Mesendoderm (in vitro differentiated cells): ENCODE data around the gene PCDHA1.

Source experiments
- DNase-seq: peaks from one replicate; pipeline ENCODE4 v3.0.0; 2013
- H2AK5ac ChIP-seq: 2 replicates; pipeline ENCODE4 v1.6.1; 2013; ENCODE audit warnings: low read length, inconsistent platforms
- H2BK120ac ChIP-seq: 2 replicates; pipeline ENCODE4 v1.6.1; 2013; ENCODE audit warnings: low read depth, mild to moderate bottlenecking, low read length, moderate library complexity, mixed read lengths
- H2BK15ac ChIP-seq: replicated peaks from 2 replicates; pipeline ENCODE4 v1.6.1; 2013; ENCODE audit warnings: low read depth, mild to moderate bottlenecking, moderate library complexity
- H2BK5ac ChIP-seq: 2 replicates; pipeline ENCODE4 v1.6.1; 2013; ENCODE audit warnings: low read length, inconsistent platforms
- H3K18ac ChIP-seq: 2 replicates; pipeline ENCODE4 v1.6.1; 2013; ENCODE audit warnings: mild to moderate bottlenecking, low read length, mixed read lengths
- H3K23ac ChIP-seq: one replicate; pipeline ENCODE4 v1.6.1; 2013; ENCODE audit warnings: low read length
- H3K27ac ChIP-seq: 2 replicates; pipeline ENCODE4 v1.5.1; 2013; ENCODE audit warnings: low read depth, mild to moderate bottlenecking, inconsistent platforms, low read length, moderate library complexity
- H3K27me3 ChIP-seq: 2 replicates; pipeline ENCODE4 v1.6.1; 2013; ENCODE audit warnings: low read length, control low read depth, mild to moderate bottlenecking, inconsistent platforms; ENCODE audit not compliant: insufficient read depth, poor library complexity
- H3K36me3 ChIP-seq: 2 replicates; pipeline ENCODE4 v1.6.1; 2013; ENCODE audit warnings: low read length, inconsistent platforms; ENCODE audit not compliant: control insufficient read depth, insufficient read depth
- H3K4ac ChIP-seq: one replicate; pipeline ENCODE4 v1.6.1; 2013; ENCODE audit warnings: low read depth, mild to moderate bottlenecking, low read length, moderate library complexity
- H3K4me1 ChIP-seq: 2 replicates; pipeline ENCODE4 v1.6.1; 2013; ENCODE audit warnings: low read depth, low read length, inconsistent platforms; ENCODE audit not compliant: control insufficient read depth
- H3K4me2 ChIP-seq: 2 replicates; pipeline ENCODE4 v1.6.1; 2013; ENCODE audit warnings: low read length
- H3K4me3 ChIP-seq: 2 replicates; pipeline ENCODE4 v1.5.1; 2013; ENCODE audit warnings: mild to moderate bottlenecking, low read length
- H3K56ac ChIP-seq: one replicate; pipeline ENCODE4 v1.6.1; 2013; ENCODE audit warnings: low read length
- H3K79me1 ChIP-seq: 2 replicates; pipeline ENCODE4 v1.6.1; 2013; ENCODE audit warnings: low read length, inconsistent platforms
- H3K79me2 ChIP-seq: 2 replicates; pipeline ENCODE4 v1.6.1; 2013; ENCODE audit warnings: mild to moderate bottlenecking, low read length; ENCODE audit not compliant: control insufficient read depth, insufficient read depth
- H3K9ac ChIP-seq: 2 replicates; pipeline ENCODE4 v1.6.1; 2013; ENCODE audit warnings: low read length, inconsistent platforms
- H4K5ac ChIP-seq: one replicate; pipeline ENCODE4 v1.6.1; 2013; ENCODE audit warnings: low read length
- H4K8ac ChIP-seq: one replicate; pipeline ENCODE4 v1.6.1; 2013; ENCODE audit warnings: low read depth, mild to moderate bottlenecking, control low read depth, low read length, moderate library complexity
- WGBS: extraction: QIAGEN DNeasy Blood & Tissue Kit; methylation state at CpG from one replicate; pipeline ENCODE4 v1.1.7; 2013; ENCODE audit warnings: low lambda C conversion rate, missing lambda C conversion rate; ENCODE audit not compliant: insufficient coverage; ENCODE audit errors: extremely low coverage; 5-methylcytosine and 5-hydroxymethylcytosine counted together

PCDHA1 gene

DNA sequence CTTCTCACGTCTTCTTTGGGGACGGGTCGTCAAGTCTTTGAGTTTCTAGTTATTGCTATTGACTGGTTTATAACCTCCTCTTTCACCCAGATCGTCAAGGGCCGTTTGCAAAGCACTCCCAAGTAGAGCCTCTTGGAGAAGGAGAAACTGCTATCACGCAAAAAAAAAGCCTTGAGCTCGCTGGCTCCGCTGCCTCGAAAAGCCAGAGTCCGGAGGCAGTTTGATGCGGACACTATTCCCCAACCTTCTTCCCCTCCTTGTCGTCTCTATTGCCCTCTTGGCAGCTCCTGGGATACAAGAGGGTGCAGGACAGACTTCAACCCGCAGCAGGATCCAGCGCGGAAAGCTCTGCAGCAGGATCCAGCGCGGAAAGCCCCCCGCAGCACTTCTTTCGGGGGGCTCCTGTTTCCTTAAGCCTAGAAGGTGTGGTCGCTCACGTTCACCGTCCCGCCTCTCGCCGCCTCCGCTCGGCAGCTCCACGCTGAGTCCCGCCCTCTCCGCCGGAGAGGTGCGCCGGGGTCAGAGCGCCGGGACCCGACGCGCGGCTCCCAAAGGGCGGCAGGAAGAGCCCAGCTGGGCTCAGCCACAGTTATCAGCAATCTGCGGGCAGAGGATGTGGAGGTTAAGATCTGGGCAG lies 140.0 kb downstream of the PCDHA1 start, which contains the start of gene PCDHAC1:
Gene PCDHAC1 (plus strand): TSS at position 494 of the 637 bp plus-strand sequence. CDS start 594 bp downstream, outside the sequence.
- Histone ChIP-seq H2BK5ac (no peak within 1 kb of the TSS), H2BK120ac (no peak within 1 kb of the TSS), H3K4me2 (peak within 1 kb of the TSS; percentile 99), H2AK5ac (no peak within 1 kb of the TSS), H3K56ac (peak within 1 kb of the TSS; percentile 89), H3K9ac (peak within 1 kb of the TSS; percentile 77), H4K5ac (no peak within 1 kb of the TSS), H4K8ac (no peak within 1 kb of the TSS), H3K4me1 (peaks cover 2% of the 10 kb centered on the region), H3K36me3 (no peaks in the 10 kb centered on the region), H3K27me3 (no peaks in the 10 kb centered on the region), H2BK15ac (no peak within 1 kb of the TSS), H3K4ac (no peak within 1 kb of the TSS), H3K4me3 (peak within 1 kb of the TSS; percentile 70), H3K79me2 (no peaks in the 10 kb centered on the region), H3K18ac (no peak within 1 kb of the TSS), H3K23ac (peak within 1 kb of the TSS; percentile 66), H3K27ac (peak within 1 kb of the TSS; percentile 55), H3K79me1 (no peaks in the 10 kb centered on the region)
- DNase-seq, result no peak
- no CpG with 5 or more reads among the region's 41 CpGs for WGBS

DNA sequence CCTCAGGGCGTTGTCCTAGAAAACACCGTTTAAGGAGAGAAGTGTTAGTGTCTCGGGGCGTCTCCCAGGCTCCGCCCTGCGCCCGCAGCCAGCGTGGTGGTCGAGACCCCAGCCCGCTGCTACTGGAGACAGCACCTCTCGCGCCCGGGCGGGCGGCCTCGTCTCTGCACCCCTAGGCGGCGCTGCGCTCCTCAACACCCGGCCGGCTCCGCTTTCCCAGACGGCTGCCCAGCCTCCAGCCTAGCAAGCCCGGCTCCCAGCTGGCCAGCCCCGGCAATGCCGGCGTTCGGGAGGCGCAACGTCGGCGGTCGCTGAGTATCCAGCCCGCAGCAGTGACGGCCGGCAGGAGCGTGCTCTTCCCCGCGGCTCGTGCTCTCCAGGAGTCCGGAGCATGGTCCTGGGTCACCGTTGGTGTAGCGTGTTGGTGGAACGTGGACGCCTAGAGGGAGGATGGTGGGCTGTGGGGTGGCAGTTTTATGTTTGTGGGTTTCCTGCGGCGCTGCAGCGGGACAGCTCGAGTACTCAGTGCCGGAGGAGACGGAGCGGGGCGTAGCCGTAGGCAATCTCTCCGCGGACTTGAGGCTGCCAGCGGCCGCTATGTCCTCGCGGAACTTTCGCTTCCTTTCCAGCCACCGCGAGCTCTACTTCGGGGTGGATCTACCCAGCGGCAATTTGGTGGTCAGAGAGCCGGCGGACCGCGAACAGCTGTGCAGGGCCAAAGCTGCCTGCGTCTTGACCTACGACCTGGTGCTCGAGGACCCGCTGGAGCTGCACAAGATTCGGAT lies 140.7 kb downstream of the PCDHA1 start:
- peak overlapping the region; percentile 55 for H3K27ac ChIP-seq
- H4K5ac ChIP-seq, result no peak overlapping the region
- peak; percentile 96 for DNase-seq

DNA sequence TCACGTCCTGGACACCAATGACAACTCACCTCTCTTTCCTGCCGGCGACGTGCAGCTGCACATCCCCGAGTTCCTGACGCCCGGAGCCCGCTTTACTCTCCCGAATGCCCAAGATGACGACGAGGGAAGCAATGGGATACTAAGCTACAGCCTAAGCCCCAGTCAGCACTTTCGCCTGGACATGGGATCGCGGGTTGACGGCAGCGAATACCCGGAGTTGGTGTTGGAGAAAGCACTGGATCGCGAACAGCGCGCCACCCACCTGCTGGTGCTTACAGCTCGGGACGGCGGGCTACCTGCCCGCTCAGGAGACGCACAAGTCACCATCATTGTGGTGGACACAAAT lies 141.3 kb downstream of the PCDHA1 start:
- H4K5ac ChIP-seq, result no peak overlapping the region
- peak overlapping the region; percentile 21 for H3K4me3 ChIP-seq
- H3K27ac ChIP-seq, result no peak overlapping the region
- no peak overlapping the region for H3K4ac ChIP-seq
- H3K4me2 ChIP-seq, result peak overlapping the region; percentile 99
- no peak overlapping the region for H2BK5ac ChIP-seq
- H3K4me1 ChIP-seq, result peaks cover 2% of the 10 kb centered on the region
- no CpG with 5 or more reads among the region's 26 CpGs for WGBS
- no peak overlapping the region for H2BK15ac ChIP-seq
- H2BK120ac ChIP-seq, result no peak overlapping the region
- no peaks in the 10 kb centered on the region for H3K79me1 ChIP-seq
- no peak overlapping the region for H3K23ac ChIP-seq
- peak overlapping the region; percentile 77 for H3K9ac ChIP-seq
- H3K18ac ChIP-seq, result no peak overlapping the region
- no peaks in the 10 kb centered on the region for H3K27me3 ChIP-seq
- H2AK5ac ChIP-seq, result no peak overlapping the region
- H4K8ac ChIP-seq, result no peak overlapping the region
- H3K36me3 ChIP-seq, result no peaks in the 10 kb centered on the region
- H3K79me2 ChIP-seq, result no peaks in the 10 kb centered on the region
- peak; percentile 72 for DNase-seq
- peak overlapping the region; percentile 89 for H3K56ac ChIP-seq

More for the DNA sequence above, 140.7 kb downstream of the PCDHA1 start:
- H3K27me3 ChIP-seq, result no peaks in the 10 kb centered on the region
- H3K56ac ChIP-seq, result peak overlapping the region; percentile 89
- no peak overlapping the region for H4K8ac ChIP-seq
- peaks cover 2% of the 10 kb centered on the region for H3K4me1 ChIP-seq
- H3K79me2 ChIP-seq, result no peaks in the 10 kb centered on the region
- H3K36me3 ChIP-seq, result no peaks in the 10 kb centered on the region
- no peak overlapping the region for H3K4ac ChIP-seq
- H2BK15ac ChIP-seq, result no peak overlapping the region
- H3K9ac ChIP-seq, result peak overlapping the region; percentile 77
- no peak overlapping the region for H3K23ac ChIP-seq
- no peaks in the 10 kb centered on the region for H3K79me1 ChIP-seq
- no peak overlapping the region for H2BK120ac ChIP-seq
- no peak overlapping the region for H2AK5ac ChIP-seq
- H3K4me2 ChIP-seq, result peak overlapping the region; percentile 99
- peak overlapping the region; percentile 70 for H3K4me3 ChIP-seq
- H3K18ac ChIP-seq, result no peak overlapping the region
- no CpG with 5 or more reads among the region's 74 CpGs for WGBS
- H2BK5ac ChIP-seq, result no peak overlapping the region

DNA sequence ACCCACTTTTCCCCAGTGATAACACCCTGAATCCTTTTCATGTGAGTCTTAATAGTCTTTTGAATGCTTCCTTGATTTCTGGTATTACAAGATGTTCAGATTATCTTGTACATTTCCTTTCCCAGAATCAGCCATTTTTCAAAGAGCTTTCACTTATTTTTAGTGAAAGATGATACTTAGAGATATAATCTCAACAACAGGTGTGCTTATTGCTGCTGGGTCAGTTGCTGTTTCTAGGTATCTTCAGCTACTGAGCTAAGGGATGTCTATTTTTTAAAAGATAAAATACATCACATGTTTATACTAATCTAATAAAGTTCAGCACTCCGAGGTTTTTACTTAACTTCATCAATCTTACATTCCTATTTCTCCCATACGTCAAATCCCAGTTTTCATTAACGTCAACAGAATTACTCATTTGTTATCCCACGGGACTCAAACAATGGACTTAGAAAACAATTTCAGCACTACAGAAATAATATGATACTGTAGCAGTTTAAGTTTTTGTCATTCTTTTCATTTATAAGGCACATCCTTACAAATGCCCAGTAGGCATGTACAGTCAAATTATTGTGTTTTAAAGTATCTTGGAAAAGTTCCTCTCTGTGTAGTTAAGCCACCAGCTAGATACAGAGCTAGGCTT lies 149.1 kb downstream of the PCDHA1 start:
- 100% methylated on average over 4 of the region's 4 CpGs for WGBS
- H3K9ac ChIP-seq, result no peak overlapping the region
- no peak for DNase-seq
- no peak overlapping the region for H3K27ac ChIP-seq
- no peak overlapping the region for H2BK15ac ChIP-seq
- no peaks in the 10 kb centered on the region for H3K4me1 ChIP-seq
- H3K23ac ChIP-seq, result no peak overlapping the region
- H2AK5ac ChIP-seq, result no peak overlapping the region
- H3K27me3 ChIP-seq, result no peaks in the 10 kb centered on the region
- no peak overlapping the region for H2BK5ac ChIP-seq
- no peak overlapping the region for H3K4ac ChIP-seq
- no peak overlapping the region for H4K5ac ChIP-seq
- H3K4me2 ChIP-seq, result no peak overlapping the region
- H3K79me1 ChIP-seq, result no peaks in the 10 kb centered on the region
- no peak overlapping the region for H3K4me3 ChIP-seq
- H3K18ac ChIP-seq, result no peak overlapping the region
- no peaks in the 10 kb centered on the region for H3K79me2 ChIP-seq
- no peak overlapping the region for H2BK120ac ChIP-seq
- H4K8ac ChIP-seq, result no peak overlapping the region
- no peaks in the 10 kb centered on the region for H3K36me3 ChIP-seq
- H3K56ac ChIP-seq, result no peak overlapping the region

DNA sequence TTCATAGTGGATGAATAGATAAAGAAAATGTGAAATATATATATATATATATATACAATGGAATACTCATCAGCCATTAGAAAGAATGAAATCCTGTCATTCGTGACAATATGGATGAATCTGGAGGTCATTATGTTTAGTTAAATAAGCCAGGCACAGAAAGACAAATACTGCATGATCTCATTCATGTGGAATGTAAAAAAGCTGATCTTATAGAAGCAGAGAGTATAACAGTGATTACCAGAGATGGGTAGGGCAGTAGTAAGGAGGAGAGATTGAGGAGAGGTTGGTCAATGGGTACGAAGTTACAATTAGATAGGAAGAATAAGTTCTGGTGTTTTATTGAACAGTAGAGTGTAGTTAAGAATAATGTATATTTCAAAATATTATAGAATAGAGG lies 160.6 kb downstream of the PCDHA1 start:
- H2AK5ac ChIP-seq, result no peak overlapping the region
- H3K27ac ChIP-seq, result no peak overlapping the region
- no peaks in the 10 kb centered on the region for H3K79me1 ChIP-seq
- no peak overlapping the region for H3K56ac ChIP-seq
- no peak overlapping the region for H3K9ac ChIP-seq
- H3K27me3 ChIP-seq, result no peaks in the 10 kb centered on the region
- H3K36me3 ChIP-seq, result no peaks in the 10 kb centered on the region
- no peak overlapping the region for H3K4me3 ChIP-seq
- no peak overlapping the region for H2BK5ac ChIP-seq
- no peak overlapping the region for H2BK120ac ChIP-seq
- H3K23ac ChIP-seq, result no peak overlapping the region
- H3K79me2 ChIP-seq, result no peaks in the 10 kb centered on the region
- no peak overlapping the region for H3K18ac ChIP-seq
- no peak overlapping the region for H3K4me2 ChIP-seq
- no peak overlapping the region for H3K4ac ChIP-seq
- DNase-seq, result peak; percentile 10
- no peak overlapping the region for H4K8ac ChIP-seq
- no peaks in the 10 kb centered on the region for H3K4me1 ChIP-seq
- WGBS, result no CpG with 5 or more reads among the region's 2 CpGs
- H4K5ac ChIP-seq, result no peak overlapping the region
- no peak overlapping the region for H2BK15ac ChIP-seq
